ENCODE results near the gene HIBADH. TPM values are rescaled to one million over a fixed set of nuclear protein-coding genes. Genes with fewer than 3 reads are reported as not detected.

Gene HIBADH
- total and polyA plus RNA-seq, 2 of the 4 experiments (the other 2 are of a cell fraction): 36.6 to 52.5 TPM

DNA sequence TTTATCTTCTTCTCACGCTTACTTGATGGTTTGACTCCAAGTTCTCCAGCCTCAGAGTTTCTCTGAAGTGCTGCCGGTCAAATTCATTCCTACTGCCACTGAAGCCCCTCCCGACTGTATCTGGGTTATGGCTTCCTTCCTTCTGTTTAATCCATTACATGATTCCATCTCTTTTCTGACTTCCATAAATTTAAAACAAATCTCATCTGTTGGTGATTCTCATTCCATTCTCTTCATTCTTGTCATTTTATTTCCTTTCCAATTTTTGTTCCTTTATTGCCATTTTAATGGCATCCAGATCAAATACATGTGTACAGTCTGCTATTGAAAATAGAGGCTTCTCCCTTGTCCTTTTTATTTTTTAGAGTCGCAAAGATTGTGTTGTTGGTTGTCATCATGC, 25.4 kb upstream of the HIBADH start:
- no TSS peak for BruUV-seq (replicated peaks)
- WGBS, 2 experiments (ENCODE audit: extremely low coverage in 2 of 2, insufficient read length in 1 of 2): 100% methylated on average over 3 of the region's 4 CpGs; no CpG with 5 or more reads in 1 of the 2 experiments
- CTCF ChIA-PET: no interaction called here

More for the DNA sequence above, 25.4 kb upstream of the HIBADH start:
- intact Hi-C loops (cut with micrococcal nuclease) (loop anchor here (5.0 kb wide), 1 partner anchor 34 kb away; no protein-coding TSS in a partner anchor), in situ Hi-C loops (cut with MboI; ENCODE audit: low sequenced_read_pairs) (no loop called here), dilution Hi-C loops (cut with HindIII; ENCODE audit: low sequenced_read_pairs, unreplicated experiment) (no loop called here)
- Histone ChIP-seq H3K56ac (ENCODE audit: extremely low read depth, insufficient read depth, low read length) (no peak overlapping the region), H3K4me1 (ENCODE audit: control insufficient read depth, insufficient read depth, low read length) (no peaks in the 10 kb centered on the region), H3K4me3 (ENCODE audit: insufficient read depth, low read depth, low read length) (no peak overlapping the region), H2AK5ac (ENCODE audit: low read depth, low read length) (no peak overlapping the region), H3K27me3 (ENCODE audit: control insufficient read depth, insufficient read depth, low read length) (no peaks in the 10 kb centered on the region), H3K9me3 (ENCODE audit: control insufficient read depth, insufficient read depth, low read length) (no peaks in the 10 kb centered on the region), H3K18ac (ENCODE audit: low read depth, low read length) (no peak overlapping the region), H3K9ac (ENCODE audit: low read depth, low read length) (no peak overlapping the region), H2BK5ac (ENCODE audit: low read depth, low read length, poor library complexity, severe bottlenecking) (no peak overlapping the region), H3K4ac (ENCODE audit: low read depth, low read length) (no peak overlapping the region), H3K14ac (replicated peaks; ENCODE audit: low read depth, low read length) (no peak overlapping the region), H3K36me3 (ENCODE audit: control insufficient read depth, insufficient read depth, low read length) (no peaks in the 10 kb centered on the region), H3K9me1 (ENCODE audit: insufficient read depth, low read length) (no peaks in the 10 kb centered on the region), H3K4me2 (ENCODE audit: low read depth, low read length) (no peak overlapping the region), H2BK120ac (ENCODE audit: low read depth, low read length) (no peak overlapping the region), H4K91ac (ENCODE audit: insufficient read depth, low read depth, low read length) (no peak overlapping the region), H4K5ac (ENCODE audit: low read depth, low read length) (no peak overlapping the region), H3K23ac (ENCODE audit: low read depth, low read length) (no peak overlapping the region), H3K79me1 (ENCODE audit: low read depth in 1 of 2, low read length in 2 of 2) (no peaks in the 10 kb centered on the region), H2BK15ac (ENCODE audit: low read depth, low read length) (no peak overlapping the region), H2AFZ (replicated peaks; ENCODE audit: low read length, poor library complexity) (no peak overlapping the region), H2AK9ac (replicated peaks; ENCODE audit: low read depth, low read length, poor library complexity) (no peak overlapping the region), H4K8ac (ENCODE audit: low read depth in 2 of 2, low read length in 2 of 2) (no peak overlapping the region), H2BK20ac (ENCODE audit: low read depth, low read length) (no peak overlapping the region), H4K20me1 (ENCODE audit: insufficient read depth, low read length) (no peaks in the 10 kb centered on the region), H3K27ac (ENCODE audit: insufficient read depth, low read length) (no peak overlapping the region)
- ATAC-seq (ENCODE audit: low read depth) (no peak), DNase-seq (no peak)
- POLR2A ChIA-PET (ENCODE audit: unreplicated experiment): no interaction called here
- no peak for TF ChIP-seq MAZ (IDR thresholded peaks at IDR 0.05; ENCODE audit: borderline replicate concordance, low read depth, low read length)
- TF ChIP-seq, protein P1, sequence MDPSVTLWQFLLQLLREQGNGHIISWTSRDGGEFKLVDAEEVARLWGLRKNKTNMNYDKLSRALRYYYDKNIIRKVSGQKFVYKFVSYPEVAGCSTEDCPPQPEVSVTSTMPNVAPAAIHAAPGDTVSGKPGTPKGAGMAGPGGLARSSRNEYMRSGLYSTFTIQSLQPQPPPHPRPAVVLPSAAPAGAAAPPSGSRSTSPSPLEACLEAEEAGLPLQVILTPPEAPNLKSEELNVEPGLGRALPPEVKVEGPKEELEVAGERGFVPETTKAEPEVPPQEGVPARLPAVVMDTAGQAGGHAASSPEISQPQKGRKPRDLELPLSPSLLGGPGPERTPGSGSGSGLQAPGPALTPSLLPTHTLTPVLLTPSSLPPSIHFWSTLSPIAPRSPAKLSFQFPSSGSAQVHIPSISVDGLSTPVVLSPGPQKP (IDR thresholded peaks at IDR 0.05; ENCODE audit: borderline replicate concordance, low read depth, low read length): no peak
- TF ChIP-seq, protein P2, sequence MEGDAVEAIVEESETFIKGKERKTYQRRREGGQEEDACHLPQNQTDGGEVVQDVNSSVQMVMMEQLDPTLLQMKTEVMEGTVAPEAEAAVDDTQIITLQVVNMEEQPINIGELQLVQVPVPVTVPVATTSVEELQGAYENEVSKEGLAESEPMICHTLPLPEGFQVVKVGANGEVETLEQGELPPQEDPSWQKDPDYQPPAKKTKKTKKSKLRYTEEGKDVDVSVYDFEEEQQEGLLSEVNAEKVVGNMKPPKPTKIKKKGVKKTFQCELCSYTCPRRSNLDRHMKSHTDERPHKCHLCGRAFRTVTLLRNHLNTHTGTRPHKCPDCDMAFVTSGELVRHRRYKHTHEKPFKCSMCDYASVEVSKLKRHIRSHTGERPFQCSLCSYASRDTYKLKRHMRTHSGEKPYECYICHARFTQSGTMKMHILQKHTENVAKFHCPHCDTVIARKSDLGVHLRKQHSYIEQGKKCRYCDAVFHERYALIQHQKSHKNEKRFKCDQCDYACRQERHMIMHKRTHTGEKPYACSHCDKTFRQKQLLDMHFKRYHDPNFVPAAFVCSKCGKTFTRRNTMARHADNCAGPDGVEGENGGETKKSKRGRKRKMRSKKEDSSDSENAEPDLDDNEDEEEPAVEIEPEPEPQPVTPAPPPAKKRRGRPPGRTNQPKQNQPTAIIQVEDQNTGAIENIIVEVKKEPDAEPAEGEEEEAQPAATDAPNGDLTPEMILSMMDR (conservative IDR thresholded peaks at IDR 0.05; ENCODE audit: low read depth, low read length): no peak
- TF ChIP-seq NFE2L2 (IDR thresholded peaks at IDR 0.05; ENCODE audit: low read depth, low read length): no peak
- no peak for TF ChIP-seq SMC3 (IDR thresholded peaks at IDR 0.05; ENCODE audit: low read depth, low read length)
- TF ChIP-seq, protein P3, sequence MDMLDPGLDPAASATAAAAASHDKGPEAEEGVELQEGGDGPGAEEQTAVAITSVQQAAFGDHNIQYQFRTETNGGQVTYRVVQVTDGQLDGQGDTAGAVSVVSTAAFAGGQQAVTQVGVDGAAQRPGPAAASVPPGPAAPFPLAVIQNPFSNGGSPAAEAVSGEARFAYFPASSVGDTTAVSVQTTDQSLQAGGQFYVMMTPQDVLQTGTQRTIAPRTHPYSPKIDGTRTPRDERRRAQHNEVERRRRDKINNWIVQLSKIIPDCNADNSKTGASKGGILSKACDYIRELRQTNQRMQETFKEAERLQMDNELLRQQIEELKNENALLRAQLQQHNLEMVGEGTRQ (IDR thresholded peaks at IDR 0.05; ENCODE audit: low read depth, low read length): no peak
- no peak for TF ChIP-seq MXI1 (IDR thresholded peaks at IDR 0.05; ENCODE audit: borderline replicate concordance, low read depth, low read length)
- TF ChIP-seq CHD1 (IDR thresholded peaks at IDR 0.05; ENCODE audit: low read depth, low read length): no peak
- no peak for TF ChIP-seq FOS (IDR thresholded peaks at IDR 0.05; ENCODE audit: low read depth, low read length)
- TF ChIP-seq RCOR1 (IDR thresholded peaks at IDR 0.05; ENCODE audit: insufficient replicate concordance, low read length): no peak
- no peak for TF ChIP-seq MAFK (IDR thresholded peaks at IDR 0.05; ENCODE audit: low read depth, low read length)
- no peak for TF ChIP-seq RAD21 (IDR thresholded peaks at IDR 0.05; ENCODE audit: low read length)
- no peak for TF ChIP-seq RFX5 (IDR thresholded peaks at IDR 0.05; ENCODE audit: low read depth, low read length)
- no peak for TF ChIP-seq CEBPB (IDR thresholded peaks at IDR 0.05; ENCODE audit: low read depth, low read length)
- TF ChIP-seq POLR2A (IDR thresholded peaks at IDR 0.05; ENCODE audit: low read depth, low read length): no peak

Measured in IMR-90 (cell line).